ENCODE measurements around the gene NEDD4L. TPM values are rescaled to one million over a fixed set of nuclear protein-coding genes. Genes with fewer than 3 reads are reported as not detected.

Gene NEDD4L
- total RNA-seq, 4 donors from 2014 or later = 16.2 to 63.0 (median 30.4) TPM

DNA sequence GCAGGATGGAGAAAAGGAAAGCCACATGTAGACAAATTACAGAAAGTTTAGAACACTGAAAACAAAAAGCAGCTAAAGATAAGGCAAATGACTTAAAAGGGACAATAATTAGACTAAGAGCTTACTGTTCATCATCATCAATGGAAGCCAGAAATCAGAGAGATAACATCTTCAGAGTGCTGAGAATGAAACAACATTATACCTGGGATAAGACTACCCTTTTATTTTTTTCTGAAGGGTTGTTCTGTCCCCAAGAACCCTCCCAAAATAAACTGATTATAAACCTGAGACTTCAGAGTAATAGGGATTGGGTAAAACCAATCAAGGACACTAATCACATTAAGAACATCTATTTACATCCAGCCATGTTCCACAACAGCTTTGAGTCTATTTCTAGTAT lies 6.9 kb upstream of the NEDD4L start:
- ATAC-seq (ENCODE audit: low FRiP score) = no peak
- no peak for DNase-seq (ENCODE audit: low spot score)
- TF ChIP-seq, protein P1, sequence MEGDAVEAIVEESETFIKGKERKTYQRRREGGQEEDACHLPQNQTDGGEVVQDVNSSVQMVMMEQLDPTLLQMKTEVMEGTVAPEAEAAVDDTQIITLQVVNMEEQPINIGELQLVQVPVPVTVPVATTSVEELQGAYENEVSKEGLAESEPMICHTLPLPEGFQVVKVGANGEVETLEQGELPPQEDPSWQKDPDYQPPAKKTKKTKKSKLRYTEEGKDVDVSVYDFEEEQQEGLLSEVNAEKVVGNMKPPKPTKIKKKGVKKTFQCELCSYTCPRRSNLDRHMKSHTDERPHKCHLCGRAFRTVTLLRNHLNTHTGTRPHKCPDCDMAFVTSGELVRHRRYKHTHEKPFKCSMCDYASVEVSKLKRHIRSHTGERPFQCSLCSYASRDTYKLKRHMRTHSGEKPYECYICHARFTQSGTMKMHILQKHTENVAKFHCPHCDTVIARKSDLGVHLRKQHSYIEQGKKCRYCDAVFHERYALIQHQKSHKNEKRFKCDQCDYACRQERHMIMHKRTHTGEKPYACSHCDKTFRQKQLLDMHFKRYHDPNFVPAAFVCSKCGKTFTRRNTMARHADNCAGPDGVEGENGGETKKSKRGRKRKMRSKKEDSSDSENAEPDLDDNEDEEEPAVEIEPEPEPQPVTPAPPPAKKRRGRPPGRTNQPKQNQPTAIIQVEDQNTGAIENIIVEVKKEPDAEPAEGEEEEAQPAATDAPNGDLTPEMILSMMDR (IDR thresholded peaks at IDR 0.05) = no peak

DNA sequence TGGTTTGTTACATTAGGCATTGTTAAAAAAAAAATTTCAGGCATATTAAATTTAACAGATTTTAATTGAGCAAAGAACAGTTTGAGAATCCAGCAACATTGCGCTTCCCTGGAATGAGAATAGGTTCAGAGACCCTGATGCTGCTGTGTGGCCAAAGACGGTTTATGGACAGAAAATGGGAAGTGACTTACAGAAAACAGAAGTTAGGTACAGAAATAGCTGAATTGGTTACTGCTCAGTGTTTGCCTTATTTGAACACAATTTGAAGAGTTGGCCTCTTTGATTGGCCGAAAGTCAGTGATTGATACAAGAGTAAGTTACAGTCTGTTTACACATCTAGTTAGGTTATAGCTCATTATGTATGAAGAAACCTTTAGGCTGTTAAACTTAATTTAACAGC lies 6.0 kb upstream of the NEDD4L start:
- DNase-seq (ENCODE audit: low spot score) (no peak), ATAC-seq (ENCODE audit: low FRiP score) (no peak)
- TF ChIP-seq, protein P1 (IDR thresholded peaks at IDR 0.05) = no peak

DNA sequence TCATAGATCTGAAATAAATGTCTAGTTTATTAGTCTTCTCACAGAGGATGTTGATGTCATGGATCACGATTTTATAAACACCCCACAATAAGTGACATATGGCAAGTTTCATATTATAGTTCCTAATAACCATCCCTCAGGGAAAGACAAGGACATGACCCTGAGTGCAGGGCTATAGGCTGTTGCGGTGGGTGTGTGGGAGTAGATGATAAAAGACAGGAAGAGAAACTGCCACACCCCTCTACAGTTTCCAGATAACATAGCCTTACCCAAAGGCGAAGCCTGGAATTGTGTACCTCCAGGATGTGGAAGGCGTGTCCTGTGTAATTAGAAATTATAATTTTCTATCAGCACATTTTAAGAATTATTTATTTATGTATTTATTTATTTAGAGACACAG lies 2.4 kb upstream of the NEDD4L start:
- ATAC-seq (ENCODE audit: low FRiP score) = no peak
- TF ChIP-seq, protein P1 (IDR thresholded peaks at IDR 0.05) = no peak
- no peak for DNase-seq (ENCODE audit: low spot score)

DNA sequence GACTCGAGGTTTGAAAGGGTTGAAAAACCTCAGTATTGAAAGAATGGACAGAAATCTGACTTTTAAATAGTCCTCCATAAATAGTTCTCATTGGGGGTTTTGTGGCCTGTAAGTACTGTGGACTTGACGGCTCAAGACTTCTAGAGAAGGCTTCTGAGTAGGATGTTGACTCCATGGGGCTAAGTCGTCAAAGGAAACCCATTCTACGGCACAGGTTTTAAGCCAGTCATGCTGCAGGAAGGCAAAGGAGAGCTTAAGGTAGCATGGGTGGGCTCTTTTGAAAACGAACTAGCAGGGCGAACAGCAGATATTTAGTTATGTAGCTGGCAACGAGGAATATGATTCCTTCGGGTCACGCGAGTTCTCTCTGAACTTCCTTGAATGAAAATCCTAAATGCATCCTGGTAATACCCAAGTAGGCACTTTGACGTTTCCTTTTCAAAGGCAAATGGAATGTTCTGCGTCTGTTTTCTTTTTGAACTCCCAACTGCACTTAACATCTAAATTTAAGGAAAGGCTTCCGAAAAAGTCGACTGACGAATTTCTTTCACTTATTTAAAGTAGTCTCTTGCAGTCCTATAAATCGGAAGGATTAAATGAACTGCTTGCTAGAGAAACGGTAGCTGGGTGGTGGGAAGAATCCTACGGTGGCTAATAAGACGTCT lies 1.1 kb upstream of the NEDD4L start:
- TF ChIP-seq, protein P1 (IDR thresholded peaks at IDR 0.05) = no peak
- ATAC-seq (ENCODE audit: low FRiP score) (no peak), DNase-seq (ENCODE audit: low spot score) (no peak)

DNA sequence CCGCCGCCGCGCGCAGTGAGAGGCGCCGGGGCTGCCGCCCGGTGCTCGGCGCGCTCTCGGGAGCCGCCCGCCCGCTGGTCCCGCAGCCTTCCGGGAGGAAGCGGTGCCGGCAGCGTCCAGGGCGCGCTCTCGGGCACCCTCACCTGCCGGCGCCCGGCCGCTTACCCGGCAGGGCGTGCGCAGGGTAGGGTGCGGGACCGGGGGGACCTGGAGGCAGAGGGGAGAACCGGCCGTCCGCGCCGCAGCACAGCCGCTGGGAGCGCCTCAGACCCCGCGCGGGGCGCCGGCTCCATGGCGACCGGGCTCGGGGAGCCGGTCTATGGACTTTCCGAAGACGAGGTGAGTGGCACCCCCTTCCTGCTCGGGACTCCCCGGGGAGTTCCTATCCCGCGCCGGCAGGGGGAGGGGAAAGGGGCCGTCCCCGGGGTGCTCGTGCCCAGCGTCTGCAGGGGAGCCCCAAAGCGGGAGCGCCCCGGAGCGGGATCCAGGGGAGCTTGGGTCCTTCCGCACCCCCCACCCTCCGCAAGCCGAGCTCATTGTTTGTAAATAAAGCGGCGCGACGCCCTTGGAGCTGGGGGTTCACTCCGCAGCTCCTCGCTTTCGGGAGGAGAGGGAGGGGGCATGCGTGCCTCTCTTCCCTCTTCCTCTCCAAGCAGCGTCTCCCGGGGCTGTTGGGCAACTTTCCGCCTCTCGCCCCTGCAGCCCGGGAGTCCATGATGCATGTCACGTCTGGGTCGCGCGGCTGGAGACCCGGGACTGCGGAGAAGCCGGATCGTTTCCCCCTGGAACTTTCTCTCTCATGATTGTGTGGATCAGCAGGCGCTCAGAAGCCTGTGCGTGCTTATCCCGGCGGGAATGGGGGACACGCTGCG lies 580 bp downstream of the NEDD4L start:
- peak; percentile 27 for DNase-seq (ENCODE audit: low spot score)
- peak; percentile 38 for ATAC-seq (ENCODE audit: low FRiP score)
- TF ChIP-seq, protein P1 (IDR thresholded peaks at IDR 0.05) = no peak

DNA sequence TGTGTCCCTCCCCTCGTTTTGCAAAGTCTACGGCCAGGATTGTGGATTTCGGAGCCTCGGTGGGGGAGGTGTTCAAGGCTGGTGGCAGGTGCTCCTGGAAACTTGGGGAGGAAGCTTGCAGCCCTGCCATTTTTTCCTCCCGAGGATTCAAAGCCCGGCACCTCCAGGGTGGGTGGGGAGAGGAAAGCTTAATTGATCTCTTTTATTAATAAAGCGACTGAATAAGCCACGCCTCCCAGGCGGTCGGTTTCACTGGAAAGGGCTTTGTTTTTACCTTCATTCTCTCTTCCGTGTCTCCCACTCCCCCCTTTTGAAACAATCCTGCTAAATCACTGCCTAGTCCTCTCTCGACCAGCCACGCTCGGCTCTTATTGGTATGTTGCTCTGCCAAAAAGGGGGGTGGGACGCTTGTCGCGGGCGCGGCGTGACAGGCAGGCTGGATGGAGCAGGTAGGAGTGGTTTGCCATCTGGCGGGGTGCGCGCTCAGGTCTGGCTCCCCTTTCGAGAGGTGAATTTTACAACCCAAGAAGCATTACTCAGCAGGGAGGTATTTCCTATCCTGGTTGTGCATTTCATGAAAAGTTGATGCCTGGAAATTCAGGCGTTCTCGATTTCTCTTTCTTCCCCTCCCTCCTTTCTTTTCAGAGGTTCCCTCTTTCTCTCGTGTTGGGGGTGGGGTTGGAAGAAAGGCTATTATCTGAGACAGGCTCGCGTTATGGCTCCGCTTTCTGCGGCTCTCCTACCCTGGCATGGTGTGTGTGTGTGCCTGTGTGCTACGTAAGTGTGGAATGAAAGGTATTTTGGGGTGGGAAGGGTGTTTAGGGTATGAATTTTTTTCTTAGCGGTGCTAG lies 1.4 kb downstream of the NEDD4L start:
- TF ChIP-seq, protein P1 (IDR thresholded peaks at IDR 0.05) = no peak
- DNase-seq (ENCODE audit: low spot score) (peak; percentile 36), ATAC-seq (ENCODE audit: low FRiP score) (peak; percentile 46)
